ENCODE data around the gene NSMCE1. TPM values are rescaled to one million over a fixed set of nuclear protein-coding genes. Genes with fewer than 3 reads are reported as not detected.
"Not testable (repeated sequence)": the region's sequence is repeated elsewhere in the genome, so short reads cannot be mapped to it uniquely, and the experiment has no call there.

The NSMCE1 gene
- total RNA-seq, 1 experiment from 2014 or later: 47.9 TPM

DNA sequence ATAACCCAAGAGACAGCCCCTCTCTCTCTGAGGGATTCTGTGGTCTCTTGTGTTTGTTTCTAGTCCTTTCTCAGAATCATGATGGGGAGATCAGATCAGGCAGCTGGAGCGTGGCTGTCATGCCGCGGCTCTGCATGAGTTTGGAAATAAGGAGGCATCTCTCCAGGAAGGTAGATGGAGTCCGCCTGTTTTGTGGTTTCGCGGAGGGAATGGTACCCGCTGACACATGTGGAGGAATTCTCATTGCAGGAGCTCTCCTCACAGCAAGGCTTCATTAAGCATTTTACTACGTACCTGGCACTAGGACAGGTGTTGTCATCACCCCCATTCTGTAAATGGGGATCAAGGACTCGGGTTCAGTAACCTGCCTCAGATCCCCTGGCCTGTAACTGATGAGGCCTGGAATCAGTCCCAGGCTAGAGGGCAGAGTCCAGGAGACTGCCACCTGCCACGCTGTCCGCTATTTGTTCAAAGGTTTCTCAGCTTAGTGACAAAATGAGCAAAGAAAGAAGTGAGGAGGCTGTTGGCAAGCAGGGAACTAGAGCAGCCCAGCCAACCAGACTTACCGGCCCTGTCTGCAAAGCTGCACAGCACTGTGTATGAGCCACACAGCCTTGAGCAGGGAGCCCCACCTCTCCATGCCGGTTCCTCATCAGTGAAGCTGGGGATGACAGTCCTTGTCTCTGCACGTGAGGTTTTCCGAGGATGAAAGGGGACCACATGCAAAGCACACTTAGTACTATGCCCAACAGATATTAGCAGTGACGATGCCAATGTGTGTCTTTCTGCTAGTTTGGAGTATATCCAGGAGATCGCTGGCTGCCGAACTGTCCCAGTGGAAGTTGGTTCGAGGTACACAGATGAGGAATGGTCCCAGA lies 54.2 kb downstream of the NSMCE1 start:
- DNase-seq (ENCODE audit: low read depth): no peak
- in situ Hi-C loops (cut with HindIII; ENCODE audit: low pct_unique_long_range_greater_than_20kb, low sequenced_read_pairs): no loop called here

DNA sequence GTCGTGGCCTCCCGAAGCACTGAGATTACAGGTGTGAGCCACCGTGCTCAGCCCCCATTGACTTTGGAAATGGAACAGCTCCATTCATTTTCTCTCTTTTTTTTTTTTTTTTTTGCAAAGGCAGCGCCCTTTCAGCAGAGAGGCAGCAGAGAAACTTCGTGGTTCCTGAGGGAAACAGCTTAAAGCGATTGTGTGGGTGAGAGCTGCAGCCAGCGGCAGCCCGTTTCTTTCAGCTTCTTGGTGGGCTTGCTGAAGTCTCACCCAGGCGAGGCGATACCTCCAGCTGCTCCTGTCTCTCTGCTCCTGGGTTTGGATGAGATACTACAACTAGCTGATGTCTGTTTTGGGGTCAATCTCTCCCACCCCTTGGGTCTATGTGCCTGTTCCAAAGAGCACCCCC lies 57.5 kb downstream of the NSMCE1 start:
- in situ Hi-C loops (cut with HindIII; ENCODE audit: low pct_unique_long_range_greater_than_20kb, low sequenced_read_pairs): no loop called here
- DNase-seq (ENCODE audit: low read depth): no peak

DNA sequence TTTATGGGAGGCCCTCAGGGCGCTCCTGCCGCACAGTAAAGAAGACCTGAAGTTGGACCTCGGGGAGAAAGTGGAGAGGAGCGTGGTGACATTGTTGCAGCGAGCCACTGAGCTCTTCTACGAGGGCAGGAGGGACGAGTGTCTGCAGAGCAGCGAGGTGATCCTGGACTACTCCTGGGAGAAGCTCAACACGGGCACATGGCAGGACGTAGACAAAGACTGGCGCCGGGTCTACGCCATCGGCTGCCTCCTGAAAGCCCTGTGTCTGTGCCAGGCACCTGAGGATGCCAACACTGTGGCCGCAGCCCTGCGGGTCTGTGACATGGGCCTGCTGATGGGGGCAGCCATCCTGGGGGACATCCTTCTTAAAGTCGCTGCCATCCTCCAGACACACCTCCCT lies 58.4 kb downstream of the NSMCE1 start:
- DNase-seq (ENCODE audit: low read depth): no peak
- in situ Hi-C loops (cut with HindIII; ENCODE audit: low pct_unique_long_range_greater_than_20kb, low sequenced_read_pairs): no loop called here

DNA sequence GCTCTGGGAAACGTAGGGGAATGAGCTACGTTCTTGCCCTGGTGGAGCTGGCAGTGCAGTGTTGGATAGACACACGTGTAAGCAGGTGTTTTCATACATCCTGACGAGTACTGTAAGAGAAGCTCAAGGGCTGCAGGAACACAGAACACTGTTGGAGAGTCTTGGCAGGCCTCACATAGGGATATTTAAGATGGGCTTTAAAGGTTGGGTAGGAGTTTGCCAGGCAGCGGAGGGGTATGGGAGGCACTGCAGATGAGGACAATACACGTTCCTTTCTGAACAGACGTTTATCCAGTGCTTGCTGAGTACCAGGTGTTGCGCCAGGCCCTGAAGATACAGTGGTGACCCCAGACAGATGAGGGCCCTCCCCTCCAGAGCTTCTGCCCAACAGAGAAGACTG lies 59.0 kb downstream of the NSMCE1 start:
- in situ Hi-C loops (cut with HindIII; ENCODE audit: low pct_unique_long_range_greater_than_20kb, low sequenced_read_pairs): no loop called here
- no peak for DNase-seq (ENCODE audit: low read depth)

DNA sequence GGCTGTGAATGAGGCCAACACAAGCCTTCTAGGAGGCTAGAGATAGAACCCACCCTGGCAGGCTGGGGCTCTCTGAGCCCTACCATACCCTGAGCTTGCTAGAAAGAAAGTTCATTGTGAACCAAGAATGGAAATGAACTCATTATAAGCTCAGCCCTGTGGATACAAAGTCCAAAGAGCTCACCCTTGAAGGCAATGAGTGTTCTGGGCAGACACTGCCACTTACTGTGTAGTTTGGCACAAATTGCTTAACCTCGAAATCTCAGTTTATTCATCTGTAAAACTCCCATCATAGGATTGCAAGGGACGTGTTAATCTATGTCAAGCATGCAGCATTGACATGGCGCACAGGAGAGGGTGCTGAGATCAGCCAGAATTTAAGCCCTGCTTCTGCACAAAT lies 59.8 kb downstream of the NSMCE1 start:
- peak; percentile 31 for DNase-seq (ENCODE audit: low read depth)
- in situ Hi-C loops (cut with HindIII; ENCODE audit: low pct_unique_long_range_greater_than_20kb, low sequenced_read_pairs): no loop called here

DNA sequence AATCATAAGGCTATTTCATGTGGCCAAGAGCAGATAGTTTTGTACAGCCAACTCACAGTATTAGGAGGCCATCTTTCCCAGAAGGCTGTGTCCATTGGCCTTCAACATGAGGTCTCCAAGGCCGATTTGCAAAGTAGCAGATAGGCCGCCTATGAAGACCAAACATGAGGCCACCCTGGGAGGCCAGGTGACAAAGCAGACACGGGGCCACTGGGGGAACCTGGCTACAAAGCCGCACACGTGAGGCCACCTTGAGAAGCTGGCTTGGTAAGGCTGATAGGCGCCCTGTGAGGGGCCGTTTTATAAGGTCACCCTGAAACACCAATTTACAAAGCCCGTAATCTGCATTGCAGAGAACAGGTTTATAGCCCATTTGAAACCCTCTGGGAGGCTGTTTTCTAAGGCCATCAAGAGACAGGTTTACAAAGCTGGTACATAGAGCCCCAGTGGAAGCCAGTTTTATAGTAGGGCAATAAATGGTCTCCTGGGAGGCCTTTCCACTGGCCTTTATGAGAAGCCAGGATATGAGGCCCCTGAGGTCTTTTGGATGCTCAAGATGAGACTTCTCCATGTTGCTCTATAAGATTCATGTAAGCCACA lies 60.4 kb downstream of the NSMCE1 start:
- in situ Hi-C loops (cut with HindIII; ENCODE audit: low pct_unique_long_range_greater_than_20kb, low sequenced_read_pairs): no loop called here

DNA sequence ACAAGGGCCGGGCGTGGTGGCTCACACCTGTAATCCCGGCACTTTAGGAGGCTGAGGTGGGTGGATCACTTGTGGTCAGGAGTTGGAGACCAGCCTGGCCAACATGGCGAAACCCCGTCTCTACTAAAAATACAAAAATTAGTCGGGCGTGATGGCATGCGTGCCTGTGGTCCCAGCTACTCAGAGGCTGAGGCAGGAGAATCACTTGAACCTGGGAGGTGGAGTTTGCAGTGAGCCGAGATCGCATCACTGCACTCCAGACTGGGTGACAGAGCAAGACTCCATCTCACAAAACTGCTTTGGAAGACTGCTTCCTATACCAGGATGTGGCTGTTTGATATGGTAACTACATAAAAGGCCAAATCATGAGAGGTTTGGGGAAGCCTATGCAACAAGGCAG lies 61.5 kb downstream of the NSMCE1 start:
- in situ Hi-C loops (cut with HindIII; ENCODE audit: low pct_unique_long_range_greater_than_20kb, low sequenced_read_pairs): not testable (repeated sequence)
- peak; percentile 18 for DNase-seq (ENCODE audit: low read depth)

More for the DNA sequence above, 60.4 kb downstream of the NSMCE1 start:
- no peak for DNase-seq (ENCODE audit: low read depth)

DNA sequence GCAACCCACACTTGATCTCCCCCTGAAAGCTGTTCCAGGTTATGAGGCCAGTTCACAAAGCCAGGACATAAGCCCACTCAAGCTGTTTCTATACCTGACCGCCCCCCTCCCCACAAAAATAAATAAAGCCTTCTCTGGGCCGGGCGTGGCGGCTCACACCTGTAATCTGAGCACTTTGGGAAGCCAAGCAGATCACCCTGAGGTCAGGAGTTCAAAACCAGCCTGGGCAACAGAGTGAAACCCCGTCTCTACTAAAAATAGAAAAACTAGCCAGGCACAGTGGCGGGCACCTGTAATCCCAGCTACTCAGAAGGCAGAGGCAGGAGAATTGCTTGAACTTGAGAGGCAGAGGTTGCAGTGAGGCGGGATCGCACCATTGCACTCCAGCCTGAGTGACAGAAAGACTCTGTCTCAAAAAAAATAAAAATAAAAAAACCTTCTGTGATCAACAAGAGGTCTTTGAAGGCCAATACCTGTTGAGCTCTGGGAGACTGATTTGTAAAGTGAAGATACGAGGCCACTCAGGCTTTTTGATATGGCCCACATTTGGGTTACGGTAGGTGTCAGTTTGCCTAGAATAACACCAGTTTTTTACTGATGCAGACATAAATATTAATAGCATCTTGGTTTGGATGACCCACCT lies 63.0 kb downstream of the NSMCE1 start:
- DNase-seq (ENCODE audit: low read depth): no peak
- in situ Hi-C loops (cut with HindIII; ENCODE audit: low pct_unique_long_range_greater_than_20kb, low sequenced_read_pairs): no loop called here

DNA sequence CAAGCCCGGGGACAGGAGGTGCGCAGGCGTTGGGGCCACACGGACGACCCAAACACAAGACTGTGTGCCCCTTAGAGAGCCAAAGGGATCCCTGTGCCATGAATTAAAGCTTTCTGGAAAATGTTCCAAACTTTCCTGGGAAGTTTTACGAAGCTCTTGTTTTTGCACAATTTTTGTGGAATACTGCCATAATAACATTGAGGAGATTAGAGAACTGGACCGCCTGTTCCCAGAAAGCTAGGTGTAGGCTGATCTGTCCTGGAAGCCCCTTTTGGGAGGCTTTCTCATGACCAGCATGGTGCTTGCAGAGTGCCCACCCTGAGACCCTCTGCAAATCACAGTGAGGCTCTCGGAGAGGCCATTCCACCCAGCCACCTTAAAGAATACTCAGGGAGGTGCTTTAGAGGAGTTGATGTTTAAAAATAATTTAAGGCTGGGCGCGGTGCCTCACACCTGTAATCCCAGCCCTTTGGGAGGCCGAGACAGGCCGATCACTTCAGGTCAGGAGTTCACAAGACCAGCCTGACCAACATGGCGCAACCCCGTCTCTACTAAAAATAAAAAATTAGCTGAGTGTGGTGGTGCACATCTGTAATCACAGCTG lies 64.2 kb downstream of the NSMCE1 start:
- in situ Hi-C loops (cut with HindIII; ENCODE audit: low pct_unique_long_range_greater_than_20kb, low sequenced_read_pairs): no loop called here
- DNase-seq (ENCODE audit: low read depth): no peak

DNA sequence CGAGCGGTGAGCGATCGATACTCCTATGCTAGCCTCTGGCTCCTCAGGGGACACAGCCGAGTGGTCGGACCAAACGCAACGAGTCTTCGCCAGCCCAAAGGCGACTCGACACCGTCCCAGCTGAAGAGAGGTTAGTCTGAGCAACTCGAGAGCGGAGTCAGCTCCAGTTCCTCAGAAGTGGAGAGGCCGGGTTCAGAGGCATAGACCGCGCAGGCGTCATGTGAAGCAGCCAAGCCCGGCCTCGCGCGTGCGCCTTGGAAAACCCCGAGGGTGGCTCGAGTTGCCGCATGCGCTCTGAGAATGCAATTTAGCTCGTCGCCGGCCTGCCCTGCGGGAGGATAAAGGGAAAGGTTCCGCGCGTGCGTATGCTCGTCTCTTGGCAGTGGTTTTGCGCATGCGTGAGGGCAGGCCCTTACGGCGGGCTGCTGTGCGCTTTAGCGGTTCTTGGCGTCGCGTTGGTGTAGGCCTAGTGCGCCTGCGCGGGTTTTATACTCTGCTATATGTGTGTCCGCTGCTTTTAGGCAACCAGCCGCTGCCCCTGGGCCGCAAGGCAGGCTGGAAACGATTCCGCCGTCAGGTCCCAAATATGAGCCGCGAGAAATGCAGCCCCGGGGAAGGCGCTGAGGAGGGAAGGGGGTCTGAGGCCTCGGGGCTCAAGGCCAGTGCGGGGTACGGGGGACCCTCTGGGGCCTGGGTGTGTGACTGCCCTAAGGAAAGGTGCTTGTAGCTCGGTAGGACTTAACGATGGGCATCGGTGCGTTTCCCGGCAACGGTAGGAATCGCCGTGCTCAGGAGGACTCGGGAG lies 64.9 kb downstream of the NSMCE1 start, which contains the start of gene KDM8:
Gene KDM8, plus strand, starts transcription at position 20 of the 805 bp plus-strand sequence. CDS start 6,598 bp downstream, outside the sequence.
- in situ Hi-C loops (cut with HindIII; ENCODE audit: low pct_unique_long_range_greater_than_20kb, low sequenced_read_pairs): no loop called here
- DNase-seq (ENCODE audit: low read depth): peak; percentile 99

DNA sequence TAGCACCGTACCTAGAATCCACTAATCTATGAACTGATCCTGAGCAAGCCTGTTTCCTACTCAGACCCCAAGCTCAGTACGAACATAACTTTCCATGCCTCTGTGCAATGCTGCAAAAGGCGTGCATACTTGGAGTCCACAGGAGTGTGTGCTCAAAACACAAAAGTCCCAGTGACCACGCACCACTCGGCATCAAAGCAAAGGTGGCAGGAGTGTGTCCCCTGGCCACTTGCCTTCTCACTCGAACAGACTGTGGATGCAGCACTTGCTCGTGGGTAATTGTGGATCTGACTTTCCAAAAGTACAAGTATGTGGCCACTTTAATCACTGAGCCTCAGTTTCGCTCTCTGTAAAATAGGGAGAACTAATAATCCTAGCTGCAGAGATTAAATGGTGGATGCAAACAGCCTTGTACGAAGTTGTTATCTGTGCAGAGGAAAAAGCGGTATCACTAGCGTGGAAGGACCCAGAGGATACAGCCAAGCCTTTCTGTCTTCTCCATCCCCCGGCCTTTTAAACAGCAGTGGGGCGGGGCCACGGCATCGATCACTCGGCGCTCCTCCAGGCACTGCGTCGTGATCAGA lies 65.6 kb downstream of the NSMCE1 start:
- DNase-seq (ENCODE audit: low read depth): no peak
- in situ Hi-C loops (cut with HindIII; ENCODE audit: low pct_unique_long_range_greater_than_20kb, low sequenced_read_pairs): no loop called here

DNA sequence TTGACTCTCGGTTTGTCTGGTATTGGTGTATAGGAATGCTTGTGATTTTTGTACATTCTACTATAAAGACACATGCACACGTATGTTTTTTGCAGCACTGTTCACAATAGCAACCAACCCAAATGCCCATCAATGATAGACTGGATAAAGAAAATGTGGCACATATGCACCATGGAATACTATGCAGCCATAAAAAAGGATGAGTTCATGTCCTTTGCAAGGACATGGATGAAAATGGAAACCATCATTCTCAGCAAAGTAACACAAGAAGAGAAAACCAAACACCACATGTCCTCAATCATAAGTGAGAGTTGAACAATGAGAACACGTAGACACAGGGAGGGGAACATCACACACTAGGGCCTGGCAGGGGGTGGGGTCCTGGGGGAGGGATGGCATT lies 67.7 kb downstream of the NSMCE1 start:
- DNase-seq (ENCODE audit: low read depth); in situ Hi-C loops (cut with HindIII; ENCODE audit: low pct_unique_long_range_greater_than_20kb, low sequenced_read_pairs): not testable (repeated sequence)

DNA sequence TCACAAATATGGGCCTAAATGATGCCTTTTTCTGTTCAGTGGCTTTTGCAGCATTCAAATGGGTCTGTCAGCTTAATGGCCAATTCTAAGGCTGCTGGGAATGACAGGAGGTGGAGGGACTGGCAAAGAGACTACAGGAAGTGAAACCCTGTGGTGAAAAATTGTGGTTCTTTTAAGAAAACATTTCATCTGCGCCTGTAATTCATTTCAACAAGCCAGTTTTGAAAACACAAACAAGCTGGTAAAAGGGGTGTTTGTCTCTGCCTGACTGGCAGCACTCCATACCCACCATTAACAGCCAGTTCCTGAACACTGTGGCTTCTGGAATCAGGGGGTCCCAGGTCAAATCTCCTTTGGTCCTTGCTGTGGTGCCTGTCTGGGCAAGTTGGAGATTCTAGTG lies 68.8 kb downstream of the NSMCE1 start:
- in situ Hi-C loops (cut with HindIII; ENCODE audit: low pct_unique_long_range_greater_than_20kb, low sequenced_read_pairs): no loop called here
- DNase-seq (ENCODE audit: low read depth): no peak

DNA sequence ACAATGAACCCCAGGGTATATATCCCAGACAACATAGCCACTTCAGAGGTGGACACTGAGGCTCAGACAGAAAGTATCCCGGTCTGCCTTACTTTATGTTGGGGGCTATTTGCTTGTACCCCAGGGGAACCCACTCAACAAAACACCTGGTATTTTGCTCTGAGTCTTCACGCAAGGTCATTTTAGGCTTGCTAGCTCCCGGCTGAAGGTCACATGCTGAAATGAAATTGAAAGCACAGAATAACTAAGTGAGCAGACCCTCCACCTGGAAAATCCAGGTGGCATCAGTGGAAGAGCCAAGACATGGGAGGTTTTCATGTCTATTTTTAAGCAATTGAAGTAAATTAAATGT lies 69.4 kb downstream of the NSMCE1 start:
- in situ Hi-C loops (cut with HindIII; ENCODE audit: low pct_unique_long_range_greater_than_20kb, low sequenced_read_pairs): no loop called here
- no peak for DNase-seq (ENCODE audit: low read depth)

DNA sequence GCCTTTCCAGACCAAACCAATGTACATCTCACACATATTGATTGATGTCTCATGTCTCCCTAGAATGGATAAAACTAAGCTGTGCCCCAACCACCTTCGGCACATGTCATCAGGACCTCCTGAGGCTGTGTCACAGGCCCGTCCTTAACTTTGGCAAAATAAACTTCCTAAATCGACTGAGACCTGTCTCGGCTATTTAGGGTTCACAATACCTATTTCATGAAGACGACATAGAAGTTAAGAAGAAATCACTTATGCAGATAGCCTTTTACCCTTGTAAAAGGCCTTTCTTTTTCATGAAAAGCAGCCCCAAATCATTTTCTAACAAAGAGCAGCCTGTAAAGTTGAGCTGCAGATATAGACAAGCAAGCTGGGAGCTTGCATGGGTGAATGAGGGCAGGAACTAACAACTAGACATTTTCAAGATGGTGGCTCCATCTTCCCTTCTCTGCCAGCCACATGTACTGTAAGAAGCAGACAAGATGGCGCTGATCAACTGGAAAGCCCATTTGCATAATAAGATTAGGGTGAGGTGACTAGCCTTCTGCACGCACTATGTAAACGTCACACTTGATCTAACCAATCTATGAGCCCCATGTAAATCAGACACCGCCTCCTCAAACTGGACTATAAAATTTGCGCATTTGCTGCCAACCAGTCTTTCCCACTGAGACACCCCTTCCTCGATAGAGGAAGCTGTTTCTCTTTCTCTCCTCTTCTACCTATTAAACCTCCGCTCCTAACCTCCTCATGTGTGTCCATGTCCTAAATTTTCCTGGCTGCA lies 69.9 kb downstream of the NSMCE1 start:
- in situ Hi-C loops (cut with HindIII; ENCODE audit: low pct_unique_long_range_greater_than_20kb, low sequenced_read_pairs): no loop called here
- no peak for DNase-seq (ENCODE audit: low read depth)

DNA sequence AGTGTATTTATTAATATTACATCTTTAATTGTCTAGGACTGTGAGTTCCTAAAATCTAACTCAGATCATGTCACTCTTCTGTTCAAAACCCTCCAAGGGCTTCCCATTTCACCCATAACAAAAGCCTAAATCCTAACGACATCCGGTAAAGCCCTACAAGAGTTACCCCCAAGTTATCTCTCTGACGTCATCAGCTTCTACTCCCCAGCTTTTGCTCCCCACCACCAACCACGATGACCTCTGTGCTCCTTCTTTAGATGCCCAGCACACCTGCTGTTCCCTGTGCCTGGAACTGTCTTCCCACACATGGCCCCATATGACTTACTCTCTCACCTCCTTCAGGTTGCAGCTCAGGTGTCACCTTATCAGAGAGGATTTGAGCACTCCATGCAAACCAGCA lies 71.6 kb downstream of the NSMCE1 start:
- in situ Hi-C loops (cut with HindIII; ENCODE audit: low pct_unique_long_range_greater_than_20kb, low sequenced_read_pairs): no loop called here

DNA sequence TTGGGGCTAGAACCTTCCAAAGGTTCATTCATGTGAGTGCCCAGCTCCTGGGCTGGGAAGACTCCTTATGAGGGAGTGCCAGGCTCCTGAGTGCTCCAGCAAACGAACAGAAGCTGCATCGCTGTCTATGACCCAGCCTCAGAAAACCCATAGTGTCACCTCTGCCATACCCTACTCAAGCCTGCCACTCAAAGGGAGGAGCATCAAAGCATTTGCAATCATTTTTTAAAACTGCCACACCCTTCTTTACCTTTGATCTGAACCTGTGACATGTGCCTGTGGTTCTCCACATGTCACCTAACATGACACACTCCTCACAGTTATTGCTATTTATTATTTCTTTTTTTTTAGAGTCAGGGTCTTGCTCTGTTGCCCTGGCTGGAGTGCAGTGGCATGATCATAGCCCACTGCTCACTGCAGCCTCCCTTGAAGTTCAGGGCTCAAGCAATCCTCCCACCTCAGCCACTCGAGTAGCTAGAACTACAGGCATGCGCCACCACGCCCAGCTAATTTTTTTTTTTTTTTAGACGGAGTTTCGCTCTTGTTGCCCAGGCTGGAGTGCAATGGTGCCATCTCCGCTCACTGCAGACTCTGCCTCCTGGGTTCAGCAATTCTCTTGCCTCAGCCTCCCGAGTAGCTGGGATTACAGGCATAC lies 72.5 kb downstream of the NSMCE1 start:
- in situ Hi-C loops (cut with HindIII; ENCODE audit: low pct_unique_long_range_greater_than_20kb, low sequenced_read_pairs): no loop called here
- no peak for DNase-seq (ENCODE audit: low read depth)

More for the DNA sequence above, 71.6 kb downstream of the NSMCE1 start:
- DNase-seq (ENCODE audit: low read depth): no peak

Data from Caki2 (cell line).